ENCODE data around the gene RGL3.
"Not testable (repeated sequence)": the region's sequence is repeated elsewhere in the genome, so short reads cannot be mapped to it uniquely, and the experiment has no call there.

Gene RGL3

DNA sequence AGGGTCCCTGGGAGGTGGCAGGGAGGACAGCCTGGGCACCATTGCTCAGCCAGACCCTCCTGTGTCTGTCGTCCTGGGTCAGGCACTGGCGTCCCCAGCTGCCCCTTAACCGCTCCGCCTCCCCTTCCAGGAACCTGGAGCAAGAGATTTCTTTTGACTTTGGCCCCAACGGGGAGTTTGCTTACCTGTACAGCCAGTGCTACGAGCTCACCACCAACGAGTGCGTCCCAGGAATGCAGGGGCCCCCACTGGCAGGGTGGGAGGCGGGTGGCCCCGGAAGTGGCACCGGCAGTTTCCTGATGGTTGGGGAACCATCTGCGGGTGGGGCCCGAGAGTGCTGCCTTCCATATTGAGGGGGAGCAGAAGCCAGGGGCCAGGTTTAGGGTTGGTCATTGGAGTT is 29.3 kb upstream of the RGL3 start:
- no peak for DNase-seq

- no peak for DNase-seq
These were observed 28.5 kb upstream of the RGL3 start for GRCh38 chr19:11447347-11448262.

GRCh38 chr19:11446652-11447301 is 27.7 kb upstream of the RGL3 start:
- no peak for DNase-seq

- no peak for DNase-seq
These were observed 27.1 kb upstream of the RGL3 start for GRCh38 chr19:11446271-11446651.

GRCh38 chr19:11445141-11445540 is 26.0 kb upstream of the RGL3 start:
- DNase-seq = no peak

DNA sequence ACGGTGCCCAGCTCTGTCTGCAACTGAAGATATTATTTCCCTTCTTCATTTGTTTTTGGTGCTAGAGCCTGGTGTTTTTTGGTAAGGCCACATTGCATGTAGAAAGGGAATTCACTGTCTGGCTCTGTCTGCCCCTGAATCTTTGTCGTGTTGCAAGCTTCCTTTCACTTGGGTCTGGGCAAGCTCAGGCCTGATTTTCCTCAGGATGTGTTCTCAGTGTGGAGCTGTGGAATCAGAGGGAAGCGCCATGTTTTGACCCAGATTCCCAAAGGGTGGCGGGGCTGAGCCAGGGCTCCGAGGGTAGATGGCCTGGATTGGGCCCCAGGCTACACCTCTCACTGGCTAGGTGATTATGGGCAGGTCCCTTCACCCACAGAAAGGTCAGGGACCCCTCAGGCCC is 24.9 kb upstream of the RGL3 start:
- DNase-seq = no peak

DNA sequence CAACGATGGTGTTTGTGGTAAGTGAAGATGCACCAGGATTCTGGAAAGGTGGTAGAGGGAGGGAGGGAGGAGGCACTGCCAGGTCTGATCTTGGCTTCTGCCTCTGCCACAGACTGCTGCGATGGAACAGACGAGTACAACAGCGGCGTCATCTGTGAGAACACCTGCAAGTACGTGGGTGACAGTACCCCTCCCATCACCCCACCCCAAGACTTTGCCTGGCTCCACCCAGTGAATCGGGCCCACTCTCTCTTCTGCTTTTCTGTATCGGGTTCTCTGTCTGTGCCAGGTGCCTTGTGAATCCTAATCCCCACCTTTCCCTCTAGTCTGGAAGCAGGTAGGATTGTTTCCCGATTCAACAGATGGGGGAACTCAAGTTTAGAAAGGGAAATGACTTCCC is 18.8 kb upstream of the RGL3 start:
- no peak for DNase-seq

DNA sequence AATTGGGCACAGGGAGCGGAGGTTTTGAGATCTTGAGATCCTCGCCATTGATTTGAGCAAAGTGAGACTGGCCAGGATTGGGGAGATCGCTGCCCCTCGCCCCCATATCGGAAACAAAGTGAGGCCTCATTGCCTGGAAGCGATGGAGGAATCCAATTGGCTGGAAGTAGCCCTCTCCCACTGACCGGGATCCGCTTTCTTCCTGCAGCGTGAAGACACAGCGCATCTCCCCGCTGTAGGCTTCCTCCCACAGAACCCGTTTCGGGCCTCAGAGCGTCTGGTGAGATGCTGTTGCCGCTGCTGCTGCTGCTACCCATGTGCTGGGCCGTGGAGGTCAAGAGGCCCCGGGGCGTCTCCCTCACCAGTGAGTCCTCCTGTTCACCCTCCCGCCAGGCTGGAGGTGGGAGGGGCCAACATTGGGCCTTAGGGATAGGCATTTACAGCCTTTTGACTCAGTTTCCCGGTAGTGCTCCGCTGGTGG is 16.8 kb upstream of the RGL3 start:
- DNase-seq = no peak

- DNase-seq = peak; percentile 99
These were observed 16.1 kb upstream of the RGL3 start, which contains the start of the genes ODAD3 and PRKCSH for GRCh38 chr19:11435057-11435832. Gene ODAD3 (minus strand): TSS chr19:11435121. CDS start chr19:11435016, 105 bp downstream. Gene PRKCSH (plus strand): TSS chr19:11435635. CDS start chr19:11436118, 483 bp downstream.

- DNase-seq = no peak
These were observed 15.6 kb upstream of the RGL3 start for GRCh38 chr19:11434703-11435056.

- DNase-seq = not testable (repeated sequence)
These were observed 14.4 kb upstream of the RGL3 start for GRCh38 chr19:11433526-11433925.

GRCh38 chr19:11426656-11427055 is 7.5 kb upstream of the RGL3 start:
- no peak for DNase-seq

DNA sequence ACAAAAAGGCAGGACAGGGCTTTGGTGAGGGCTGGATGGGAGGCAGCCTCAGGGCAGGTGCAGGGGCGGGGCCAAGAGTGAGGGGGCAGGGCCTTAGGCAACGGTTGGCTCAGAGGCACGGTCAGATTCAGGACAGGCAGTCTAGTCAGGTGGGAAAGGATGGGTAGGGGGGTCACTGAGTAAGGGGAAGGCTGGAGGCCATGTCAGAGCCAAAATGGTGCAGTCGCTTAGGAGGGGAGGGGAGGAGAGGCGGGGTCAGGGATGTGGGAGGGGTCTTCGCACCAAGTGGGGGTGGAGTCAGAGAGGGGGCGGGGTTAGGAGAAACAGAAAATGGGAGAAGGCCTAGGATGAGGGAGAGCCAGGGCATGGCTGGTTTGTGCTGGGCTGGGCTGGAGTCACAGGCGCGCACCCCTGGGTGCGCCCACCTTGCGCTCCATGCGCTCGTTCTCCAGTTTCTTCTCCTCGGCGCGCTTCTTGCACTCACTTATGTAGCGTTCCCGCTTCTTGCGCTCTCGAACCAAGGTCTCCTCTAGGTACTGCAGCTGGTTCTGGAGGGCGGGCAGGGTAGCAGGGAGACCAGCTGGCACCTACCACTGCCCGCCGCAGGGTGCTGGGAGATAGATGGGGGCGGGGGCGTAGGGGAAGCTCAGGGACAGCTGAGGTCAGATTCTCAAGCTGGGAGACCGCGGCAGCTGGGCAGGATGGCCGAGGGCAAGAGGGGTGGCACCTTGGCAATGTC is 6.8 kb upstream of the RGL3 start:
- DNase-seq = no peak

- no peak for DNase-seq
These were observed 4.7 kb upstream of the RGL3 start for GRCh38 chr19:11423791-11424181.

DNA sequence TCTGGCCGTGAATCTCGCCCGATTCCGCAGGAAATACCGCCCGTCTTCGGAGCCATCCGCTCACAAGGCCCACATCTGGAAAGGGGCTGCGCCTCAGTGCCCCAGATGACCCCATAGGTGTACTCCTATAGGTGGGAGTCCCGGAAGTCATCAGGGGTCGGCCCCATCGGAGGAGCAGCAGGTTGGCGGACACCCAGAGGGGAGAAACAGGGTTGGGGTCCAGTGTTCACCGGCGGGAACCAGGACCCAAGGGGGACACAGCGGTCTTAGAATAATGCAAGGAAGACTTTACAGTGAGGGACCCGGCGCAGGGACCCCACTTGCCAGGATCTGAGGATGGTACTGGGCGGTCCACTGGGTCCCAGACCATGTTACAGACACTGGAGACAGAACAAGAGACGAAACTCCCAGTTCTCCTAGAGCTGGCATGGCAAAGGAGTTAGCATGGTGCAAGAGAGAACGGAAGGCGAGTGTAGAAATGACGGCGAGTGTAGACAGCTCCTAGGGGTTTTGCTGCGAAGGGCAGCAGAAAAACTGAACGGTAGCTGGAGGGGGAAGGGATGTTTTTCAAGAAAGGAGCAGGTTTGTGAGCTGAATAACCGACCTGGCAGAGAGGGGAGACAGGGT is 4.2 kb upstream of the RGL3 start:
- DNase-seq = no peak

DNA sequence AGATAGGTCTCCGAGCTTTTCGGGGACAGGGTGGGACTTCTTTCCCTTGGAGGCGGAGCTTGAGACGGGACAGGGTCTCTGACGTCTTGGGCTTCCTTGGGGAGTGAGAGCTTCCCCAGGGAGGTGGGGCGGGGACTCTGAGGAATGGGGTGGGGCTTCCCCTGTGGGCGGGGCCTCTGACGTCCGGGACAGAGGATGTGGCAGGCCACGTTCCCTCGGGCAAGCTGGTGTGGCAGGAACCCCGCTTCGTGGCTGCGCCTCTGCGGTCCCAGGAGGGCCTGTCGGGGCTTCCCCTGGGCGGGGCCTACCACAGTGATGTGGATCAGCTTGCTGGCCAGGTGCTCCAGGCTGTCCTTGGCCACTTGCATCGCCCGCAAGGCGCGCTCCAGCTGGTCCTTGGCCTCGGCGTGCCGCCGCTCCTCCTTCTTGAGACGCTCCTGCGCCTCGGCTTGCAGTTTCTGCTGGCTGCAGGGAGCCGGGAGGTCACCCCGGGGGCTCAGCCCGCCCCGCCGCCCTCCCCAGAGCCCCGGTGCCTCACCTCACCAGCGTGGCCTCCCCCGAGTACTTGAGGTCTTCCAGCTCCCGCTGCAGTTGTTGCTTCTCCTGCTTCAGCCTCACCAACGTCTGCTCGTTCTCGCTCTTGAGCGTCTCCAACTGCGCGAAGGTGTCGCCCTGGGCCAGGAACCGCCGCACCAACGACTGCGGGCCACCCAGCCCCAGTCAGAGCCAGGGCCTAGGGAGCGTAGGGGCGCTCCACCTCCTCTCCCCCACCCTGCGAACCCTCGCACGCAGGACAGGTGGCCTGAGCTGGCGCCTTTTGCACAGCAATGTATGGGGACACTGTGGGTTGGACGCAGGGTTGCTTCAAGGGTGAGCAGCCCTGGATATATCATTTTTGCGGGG is 3.3 kb upstream of the RGL3 start:
- DNase-seq = no peak

DNA sequence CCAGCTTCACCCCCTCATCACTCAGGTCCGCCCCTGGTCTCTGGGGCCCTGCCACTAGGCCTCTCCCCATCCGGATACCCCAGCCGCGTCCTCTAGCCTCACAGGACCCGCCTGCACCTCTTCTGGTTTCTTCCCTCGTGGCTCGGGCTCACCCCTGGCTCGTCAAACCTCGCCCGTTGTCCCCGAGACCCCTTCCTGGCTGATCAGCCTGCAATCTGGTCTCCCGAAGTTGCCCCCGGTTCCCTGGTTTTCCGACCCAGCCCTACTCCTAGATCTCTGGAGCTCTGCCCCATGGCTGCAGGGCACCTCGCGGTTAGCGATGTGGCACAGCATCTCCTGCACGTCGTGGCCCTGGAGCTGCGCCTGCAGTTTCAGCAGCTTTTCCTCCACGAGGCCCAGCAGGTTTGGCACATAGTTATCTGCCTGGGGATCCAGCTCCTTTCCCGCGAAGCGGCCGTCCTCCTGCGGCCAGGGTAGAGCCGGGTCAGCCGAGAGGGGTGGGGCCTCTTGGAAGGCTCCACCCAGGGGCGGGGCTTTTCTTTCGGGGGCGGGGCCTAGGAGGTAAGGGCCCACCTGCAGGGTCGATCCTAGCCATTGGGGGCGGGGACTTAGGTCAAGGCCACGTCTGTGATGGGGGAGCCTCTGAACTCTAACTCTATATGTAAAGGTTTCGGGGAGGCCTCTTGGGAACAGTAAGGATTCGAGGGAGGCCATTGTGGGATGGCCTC is 2.4 kb upstream of the RGL3 start:
- DNase-seq = no peak

DNA sequence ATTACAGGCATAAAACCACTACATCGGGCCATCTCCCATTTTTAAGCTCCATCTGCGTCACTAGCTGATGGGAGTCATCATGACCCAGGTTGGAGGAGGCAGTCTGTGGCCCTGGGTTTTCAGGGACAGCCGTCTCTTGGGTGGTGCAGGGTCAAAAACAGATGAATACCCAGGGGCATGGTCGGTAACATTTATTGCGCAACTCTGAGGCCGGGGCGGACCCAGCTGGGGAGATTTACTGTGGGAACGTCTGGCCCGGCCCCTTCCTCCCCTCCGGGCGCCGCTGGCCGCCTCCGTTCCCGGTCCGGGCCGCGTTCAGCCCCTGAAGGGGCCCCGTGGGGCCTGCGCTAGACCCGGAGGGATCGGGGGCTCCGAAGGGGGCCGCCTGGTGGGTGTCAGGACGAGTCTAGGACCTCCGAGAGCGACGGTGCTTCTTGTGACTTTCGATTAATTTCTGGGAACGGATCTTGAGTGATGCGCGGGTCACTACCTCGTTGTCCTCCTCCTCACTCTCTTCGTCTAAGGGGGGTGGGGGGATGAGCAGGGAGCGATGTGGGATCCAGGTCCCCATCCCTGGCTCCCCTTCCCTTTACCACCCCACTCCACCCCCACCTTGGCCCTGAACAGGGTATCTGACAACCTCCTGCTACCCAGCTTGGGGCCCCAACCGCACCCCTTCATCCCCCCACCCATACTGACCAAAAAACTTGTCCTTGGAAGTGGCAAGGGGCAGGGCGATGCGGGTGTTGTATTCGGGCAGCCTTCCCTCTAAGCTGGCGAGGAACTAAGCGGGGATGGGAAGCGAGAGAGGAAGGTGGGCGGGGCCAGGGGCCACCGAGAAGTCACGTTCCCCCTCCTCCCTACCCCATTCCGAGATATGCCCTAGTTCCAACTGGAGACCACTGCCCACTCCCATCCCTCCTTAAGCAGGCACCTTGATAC is 1.6 kb upstream of the RGL3 start:
- DNase-seq = no peak

GRCh38 chr19:11418094-11418548 is 993 bp downstream of the RGL3 start:
- no peak for DNase-seq
